ENCODE results near the gene IQCM. TPM values are rescaled to one million over a fixed set of nuclear protein-coding genes. Genes with fewer than 3 reads are reported as not detected.

The IQCM gene
- total RNA-seq, 1 donor from 2014 or later, result not detected

DNA sequence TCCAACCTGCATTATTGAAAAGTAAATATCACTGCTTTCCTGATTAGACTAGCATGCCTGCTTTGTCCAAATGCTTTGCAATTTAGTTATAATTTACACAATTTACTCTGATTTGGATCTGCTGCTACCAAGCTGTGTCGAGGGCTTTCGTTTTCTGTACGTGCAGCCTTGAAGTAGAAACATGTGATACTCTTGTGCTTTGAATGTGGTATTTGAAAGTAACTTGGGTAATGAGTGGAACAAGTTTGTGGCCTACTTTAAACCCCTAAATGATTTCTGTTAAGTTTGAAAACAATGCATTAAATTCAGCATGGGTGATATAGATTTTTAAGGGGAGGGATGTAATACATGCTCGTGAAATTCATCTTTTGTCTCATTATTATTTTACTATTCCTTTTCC lies 240.7 kb downstream of the IQCM start:
- DNase-seq (ENCODE audit: low read depth), result no peak
- TF ChIP-seq CTCF (conservative IDR thresholded peaks at IDR 0.05; ENCODE audit: low read depth, low read length), result no peak
- no peak overlapping the region for H3K4me3 ChIP-seq (ENCODE audit: low read depth, low read length)

DNA sequence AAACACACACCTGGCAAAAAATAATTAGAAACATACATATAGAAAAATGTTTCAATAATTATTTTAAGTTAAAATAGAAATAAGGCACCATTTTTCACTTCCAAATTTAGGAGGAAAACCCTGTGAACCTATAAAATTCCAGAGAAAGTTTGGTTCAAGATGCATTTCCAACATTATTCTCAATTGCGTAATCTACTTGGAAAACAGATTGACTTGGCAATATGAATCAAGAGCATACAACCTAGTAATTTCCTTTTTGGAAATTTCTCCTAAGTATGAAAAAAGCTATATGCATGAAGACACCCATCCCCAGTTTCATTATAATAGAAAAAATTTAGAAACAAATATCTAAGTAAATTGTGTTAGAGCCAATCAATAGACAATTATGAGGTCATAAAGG lies 242.9 kb downstream of the IQCM start:
- H3K4me3 ChIP-seq (ENCODE audit: low read depth, low read length), result no peak overlapping the region
- no peak for TF ChIP-seq CTCF (conservative IDR thresholded peaks at IDR 0.05; ENCODE audit: low read depth, low read length)
- no peak for DNase-seq (ENCODE audit: low read depth)

DNA sequence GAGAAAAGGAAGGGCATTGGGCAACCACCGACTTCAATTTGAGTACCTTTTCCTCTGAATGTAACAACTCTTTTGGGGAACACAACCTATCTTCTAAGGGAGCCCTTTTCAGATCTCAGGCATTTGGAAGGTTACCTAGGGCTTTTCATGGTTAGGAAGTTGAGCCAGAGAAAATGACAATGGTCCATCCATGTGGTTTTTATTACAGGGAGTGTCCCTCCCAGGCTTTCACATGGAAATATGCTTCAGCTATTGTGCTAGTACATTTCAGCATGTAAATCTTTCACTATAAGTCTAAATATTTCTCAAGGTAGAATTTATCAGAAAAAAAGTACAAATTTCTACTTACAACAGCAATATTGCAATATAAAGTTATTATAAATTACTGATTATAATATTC lies 259.8 kb downstream of the IQCM start:
- DNase-seq (ENCODE audit: low read depth), result no peak
- no peak for TF ChIP-seq CTCF (conservative IDR thresholded peaks at IDR 0.05; ENCODE audit: low read depth, low read length)
- no peak overlapping the region for H3K4me3 ChIP-seq (ENCODE audit: low read depth, low read length)

GRCh38 chr4:149555146-149555545 lies 260.5 kb downstream of the IQCM start:
- DNase-seq (ENCODE audit: low read depth), result no peak

DNA sequence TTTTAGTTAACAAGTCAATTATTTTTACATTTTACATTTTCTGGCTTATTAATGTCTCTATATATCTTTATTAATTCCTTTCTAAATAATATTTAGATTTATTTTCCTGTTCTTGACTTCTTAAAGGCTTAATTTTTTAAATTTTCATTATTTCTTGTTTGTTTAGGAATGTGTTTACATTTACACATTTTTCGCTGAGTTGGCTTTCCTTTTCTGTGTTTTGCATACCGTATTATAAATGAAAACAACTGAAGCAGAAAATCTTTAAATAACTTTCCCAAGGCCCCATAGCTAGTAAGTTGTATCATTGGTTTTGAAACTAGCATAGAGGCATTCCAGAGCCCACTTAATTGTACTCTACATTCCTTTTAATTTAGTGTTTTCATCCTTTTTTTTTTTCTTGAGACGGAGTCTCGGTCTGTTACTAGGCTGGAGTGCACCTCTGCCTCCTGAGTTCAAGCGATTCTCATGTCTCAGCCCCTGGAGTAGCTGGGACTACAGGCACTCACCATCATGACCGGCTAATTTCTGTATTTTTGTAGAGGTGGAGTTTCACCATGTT lies 261.6 kb downstream of the IQCM start:
- peak; percentile 25 for DNase-seq (ENCODE audit: low read depth)
- H3K4me3 ChIP-seq (ENCODE audit: low read depth, low read length), result no peak overlapping the region

More at GRCh38 chr4:149555146-149555545, 260.5 kb downstream of the IQCM start:
- TF ChIP-seq CTCF (conservative IDR thresholded peaks at IDR 0.05; ENCODE audit: low read depth, low read length), result no peak
- no peak overlapping the region for H3K4me3 ChIP-seq (ENCODE audit: low read depth, low read length)

GRCh38 chr4:149552601-149553000 lies 263.0 kb downstream of the IQCM start:
- no peak for DNase-seq (ENCODE audit: low read depth)
- H3K4me3 ChIP-seq (ENCODE audit: low read depth, low read length), result no peak overlapping the region
- TF ChIP-seq CTCF (conservative IDR thresholded peaks at IDR 0.05; ENCODE audit: low read depth, low read length), result no peak

More for the DNA sequence above, 261.6 kb downstream of the IQCM start:
- TF ChIP-seq CTCF (conservative IDR thresholded peaks at IDR 0.05; ENCODE audit: low read depth, low read length), result no peak

DNA sequence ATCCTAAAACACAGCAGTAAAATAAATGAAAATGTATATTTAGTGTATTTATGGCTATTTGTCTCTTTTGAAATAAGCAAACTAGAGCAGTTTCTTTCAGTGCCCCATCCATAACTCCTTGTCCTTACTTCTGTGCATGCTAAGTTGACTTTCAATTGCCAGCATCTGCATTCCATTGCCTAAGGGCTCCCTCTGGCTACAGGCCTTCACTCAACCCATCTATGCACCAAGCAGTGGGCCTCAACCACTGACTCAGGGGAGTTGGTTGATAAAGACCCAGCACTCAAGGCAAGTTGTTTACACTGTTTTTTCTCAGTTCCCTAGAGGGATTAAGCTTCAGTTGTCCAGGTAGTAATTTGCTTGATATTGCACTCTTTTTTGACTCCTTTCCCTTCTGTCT lies 265.7 kb downstream of the IQCM start:
- H3K4me3 ChIP-seq (ENCODE audit: low read depth, low read length), result no peak overlapping the region
- DNase-seq (ENCODE audit: low read depth), result no peak
- TF ChIP-seq CTCF (conservative IDR thresholded peaks at IDR 0.05; ENCODE audit: low read depth, low read length), result peak; percentile 70

Measured in epithelial cell of proximal tubule (primary cell).